Peyer's patch (tissue), 4 donors: ENCODE data around the gene PIGR. TPM values are rescaled to one million over a fixed set of nuclear protein-coding genes. Genes with fewer than 3 reads are reported as not detected.

Source experiments
- DNase-seq, 3 donors: peaks; one replicate each; pipeline ENCODE4 v3.0.0-alpha.2; 2017 to 2019
- H3K27ac ChIP-seq, 4 donors: fragments of 200-600 bp; sonication (generic); one replicate each; pipeline ENCODE4 v1.5.1; 2016 to 2019
- H3K27me3 ChIP-seq, 2 donors: fragments of 200-600 bp; sonication (generic); one replicate each; pipeline ENCODE4 v1.5.1; 2019
- H3K36me3 ChIP-seq, 3 donors: fragments of 200-600 bp; sonication (generic); one replicate each; pipeline ENCODE4 v1.5.1; 2016 to 2019
- H3K4me1 ChIP-seq, 4 donors: fragments of 200-600 bp; sonication (generic); one replicate each; pipeline ENCODE4 v1.5.1; 2016 to 2019
- H3K4me3 ChIP-seq, 4 donors: fragments of 200-600 bp; sonication (generic); 1 replicate in 3 of 4; 2 replicates in 1 of 4; pipeline ENCODE4 v1.5.1; 2016 to 2019; ENCODE audit warnings: mild to moderate bottlenecking in 1 of 4
- H3K9me3 ChIP-seq, 4 donors: fragments of 200-600 bp; sonication (generic); one replicate each; pipeline ENCODE4 v1.5.1; 2016 to 2019; ENCODE audit warnings: mild to moderate bottlenecking in 1 of 4
- CTCF ChIP-seq, 6 experiments: fragments of 450-650 bp in 4 of 6; fragments of 200-600 bp in 2 of 6; sonication (generic) in 1 of 6; IDR thresholded peaks; one replicate each; pipeline ENCODE4 v1.5.1; 2017 to 2019; ENCODE audit warnings: antibody characterized with exemption in 6 of 6, mild to moderate bottlenecking in 3 of 6, moderate library complexity in 1 of 6
- POLR2A ChIP-seq, 2 donors: fragments of 450-650 bp; IDR thresholded peaks; one replicate each; pipeline ENCODE4 v1.5.1; 2017; ENCODE audit warnings: antibody characterized with exemption in 2 of 2, mild to moderate bottlenecking in 2 of 2, moderate library complexity in 2 of 2
- total RNA-seq, 4 donors: library from RNA; depleted of rRNA; stranded (reverse); fragments of >200 nt; gene quantifications; one replicate each; pipeline ENCODE4 v1.1.0, GENCODE V29; 2016

Gene PIGR
- total RNA-seq, 4 donors from 2014 or later: 588 to 3,176 (median 2,192) TPM

- DNase-seq: no peak
- H3K4me3 ChIP-seq: no peak overlapping the region
- peaks cover 0 to 40% (median 4%) of the 10 kb centered on the region in 4 donors for H3K4me1 ChIP-seq
- H3K27ac ChIP-seq: no peak overlapping the region
- no peaks in the 10 kb centered on the region for H3K27me3 ChIP-seq
- no peak for TF ChIP-seq POLR2A (IDR thresholded peaks at IDR 0.05)
- no peak for TF ChIP-seq CTCF (IDR thresholded peaks at IDR 0.05)
- no peaks in the 10 kb centered on the region for H3K9me3 ChIP-seq
- H3K36me3 ChIP-seq: no peaks in the 10 kb centered on the region
Observed at GRCh38 chr1:206949641-206950040, 3.4 kb upstream of the PIGR start.

GRCh38 chr1:206949208-206949607, 2.9 kb upstream of the PIGR start:
- H3K27me3 ChIP-seq: no peaks in the 10 kb centered on the region
- no peak overlapping the region for H3K4me3 ChIP-seq
- no peak for TF ChIP-seq POLR2A (IDR thresholded peaks at IDR 0.05)
- TF ChIP-seq CTCF (IDR thresholded peaks at IDR 0.05): no peak
- H3K27ac ChIP-seq: no peak overlapping the region
- no peaks in the 10 kb centered on the region for H3K36me3 ChIP-seq
- H3K4me1 ChIP-seq: peaks cover 0 to 36% (median 4%) of the 10 kb centered on the region in 4 donors
- no peaks in the 10 kb centered on the region for H3K9me3 ChIP-seq
- no peak for DNase-seq

GRCh38 chr1:206947255-206947654, 989 bp upstream of the PIGR start:
- Histone ChIP-seq H3K36me3 (no peaks in the 10 kb centered on the region), H3K4me3 (peak overlapping the region in 1 of 4 donors; percentile 49), H3K27ac (peak overlapping the region in 2 of 4 donors; percentile 16 to 68)

GRCh38 chr1:206945779-206946178, 487 bp downstream of the PIGR start:
- no peak for TF ChIP-seq POLR2A (IDR thresholded peaks at IDR 0.05)
- TF ChIP-seq CTCF (IDR thresholded peaks at IDR 0.05): no peak
- no peak for DNase-seq
- Histone ChIP-seq H3K27ac (peak overlapping the region in 3 of 4 donors; percentile 31 to 68 (median 44)), H3K36me3 (no peaks in the 10 kb centered on the region), H3K4me3 (peak overlapping the region in 3 of 4 donors; percentile 26 to 51 (median 49)), H3K9me3 (no peaks in the 10 kb centered on the region), H3K27me3 (no peaks in the 10 kb centered on the region), H3K4me1 (peaks cover 0 to 26% (median 5%) of the 10 kb centered on the region in 4 donors)

More at GRCh38 chr1:206947255-206947654, 989 bp upstream of the PIGR start:
- Histone ChIP-seq H3K27me3 (no peaks in the 10 kb centered on the region), H3K4me1 (peaks cover 0 to 23% (median 3%) of the 10 kb centered on the region in 4 donors), H3K9me3 (no peaks in the 10 kb centered on the region)
- no peak for TF ChIP-seq POLR2A (IDR thresholded peaks at IDR 0.05)
- no peak for DNase-seq

- Histone ChIP-seq H3K27me3 (no peaks in the 10 kb centered on the region), H3K4me3 (peak overlapping the region in 3 of 4 donors; percentile 26 to 51 (median 49)), H3K9me3 (no peaks in the 10 kb centered on the region), H3K36me3 (no peaks in the 10 kb centered on the region), H3K27ac (peak overlapping the region in 3 of 4 donors; percentile 26 to 68 (median 44)), H3K4me1 (peaks cover 0 to 32% (median 7%) of the 10 kb centered on the region in 4 donors)
- DNase-seq: no peak
- TF ChIP-seq CTCF (IDR thresholded peaks at IDR 0.05) (no peak), POLR2A (IDR thresholded peaks at IDR 0.05) (no peak)
Observed at GRCh38 chr1:206944703-206945102, 1.6 kb downstream of the PIGR start.

GRCh38 chr1:206941766-206942418, 4.4 kb downstream of the PIGR start:
- TF ChIP-seq CTCF (IDR thresholded peaks at IDR 0.05) (no peak), POLR2A (IDR thresholded peaks at IDR 0.05) (no peak)
- H3K4me1 ChIP-seq: peaks cover 0 to 34% (median 5%) of the 10 kb centered on the region in 4 donors
- DNase-seq: peak in 2 of 3 donors; percentile 72 to 79
- H3K27ac ChIP-seq: peak overlapping the region in 2 of 4 donors; percentile 49 to 69
- H3K36me3 ChIP-seq: no peaks in the 10 kb centered on the region
- no peaks in the 10 kb centered on the region for H3K27me3 ChIP-seq
- H3K9me3 ChIP-seq: no peaks in the 10 kb centered on the region
- H3K4me3 ChIP-seq: no peak overlapping the region
